ENCODE data around the gene CYTL1.
"Not testable (repeated sequence)": the region's sequence is repeated elsewhere in the genome, so short reads cannot be mapped to it uniquely, and the experiment has no call there.

Gene CYTL1

GRCh38 chr4:5019274-5019673 lies at the start of gene CYTL1:
Gene CYTL1, minus strand, starts transcription at chr4:5019458. Its CDS starts 13 bp downstream, at chr4:5019445.
- no peak for DNase-seq (ENCODE audit: low spot score)

- DNase-seq (ENCODE audit: low spot score), result no peak
Observed at GRCh38 chr4:5067908-5068307, 48.6 kb upstream of the CYTL1 start.

GRCh38 chr4:5066968-5067367 lies 47.7 kb upstream of the CYTL1 start:
- not testable (repeated sequence) for DNase-seq (ENCODE audit: low spot score)

GRCh38 chr4:5066101-5066500 lies 46.8 kb upstream of the CYTL1 start:
- DNase-seq (ENCODE audit: low spot score), result no peak

GRCh38 chr4:5055411-5055810 lies 36.2 kb upstream of the CYTL1 start:
- no peak for DNase-seq (ENCODE audit: low spot score)

GRCh38 chr4:5054532-5054931 lies 35.3 kb upstream of the CYTL1 start:
- DNase-seq (ENCODE audit: low spot score), result peak; percentile 84

GRCh38 chr4:5052726-5053425 lies 33.6 kb upstream of the CYTL1 start:
- no peak for DNase-seq (ENCODE audit: low spot score)

- no peak for DNase-seq (ENCODE audit: low spot score)
Observed at GRCh38 chr4:5052204-5052702, 33.0 kb upstream of the CYTL1 start.

- no peak for DNase-seq (ENCODE audit: low spot score)
Observed at GRCh38 chr4:5051278-5052203, 32.3 kb upstream of the CYTL1 start, which contains the start of gene STK32B. Gene STK32B, plus strand, starts transcription at chr4:5051480.

- peak; percentile 55 for DNase-seq (ENCODE audit: low spot score)
Observed at GRCh38 chr4:5050520-5051277, 31.4 kb upstream of the CYTL1 start.

GRCh38 chr4:5048721-5049120 lies 29.5 kb upstream of the CYTL1 start:
- DNase-seq (ENCODE audit: low spot score), result no peak

GRCh38 chr4:5045097-5045496 lies 25.8 kb upstream of the CYTL1 start:
- DNase-seq (ENCODE audit: low spot score), result no peak

- DNase-seq (ENCODE audit: low spot score), result no peak
Observed at GRCh38 chr4:5044341-5044740, 25.1 kb upstream of the CYTL1 start.

GRCh38 chr4:5043579-5043978 lies 24.3 kb upstream of the CYTL1 start:
- DNase-seq (ENCODE audit: low spot score), result no peak

- no peak for DNase-seq (ENCODE audit: low spot score)
Observed at GRCh38 chr4:5041699-5042098, 22.4 kb upstream of the CYTL1 start.

- DNase-seq (ENCODE audit: low spot score), result no peak
Observed at GRCh38 chr4:5040856-5041620, 21.8 kb upstream of the CYTL1 start.

GRCh38 chr4:5039800-5040199 lies 20.5 kb upstream of the CYTL1 start:
- DNase-seq (ENCODE audit: low spot score), result no peak

- DNase-seq (ENCODE audit: low spot score), result peak; percentile 61
Observed at GRCh38 chr4:5037553-5038551, 18.6 kb upstream of the CYTL1 start.

GRCh38 chr4:5036239-5036638 lies 17.0 kb upstream of the CYTL1 start:
- DNase-seq (ENCODE audit: low spot score), result no peak

- no peak for DNase-seq (ENCODE audit: low spot score)
Observed at GRCh38 chr4:5034206-5034605, 14.9 kb upstream of the CYTL1 start.
